ENCODE results near the gene ATP2A1.

ATP2A1 gene

DNA sequence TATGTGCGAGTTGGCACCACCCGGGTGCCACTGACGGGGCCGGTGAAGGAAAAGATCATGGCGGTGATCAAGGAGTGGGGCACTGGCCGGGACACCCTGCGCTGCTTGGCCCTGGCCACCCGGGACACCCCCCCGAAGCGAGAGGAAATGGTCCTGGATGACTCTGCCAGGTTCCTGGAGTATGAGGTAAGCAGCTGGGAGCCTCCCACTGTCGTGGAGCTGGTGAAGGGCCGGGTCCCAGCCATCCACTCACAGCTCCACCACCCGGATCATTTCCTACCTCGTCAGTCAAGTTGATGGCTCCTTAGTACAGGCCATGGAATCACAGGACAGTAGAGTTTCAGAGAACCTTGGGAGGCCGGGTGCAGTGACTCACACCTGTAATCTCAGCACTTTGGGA lies 20.0 kb downstream of the ATP2A1 start:
- Histone ChIP-seq H3K4me1 (ENCODE audit: control insufficient read depth in 1 of 2, insufficient read depth in 1 of 2, low read depth in 1 of 2, low read length in 1 of 2) (no peaks in the 10 kb centered on the region), H3K36me3 (no peaks in the 10 kb centered on the region), H3K9me3 (no peaks in the 10 kb centered on the region), H3K4me3 (ENCODE audit: low read depth in 1 of 2, low read length in 1 of 2) (no peak overlapping the region), H3K27ac (no peak overlapping the region), H3K27me3 (no peaks in the 10 kb centered on the region)
- no peak for TF ChIP-seq CTCF (IDR thresholded peaks at IDR 0.05)

- no peak for TF ChIP-seq CTCF (IDR thresholded peaks at IDR 0.05)
- no peaks in the 10 kb centered on the region for H3K9me3 ChIP-seq
Observed at GRCh38 chr16:28898942-28899341, 20.7 kb downstream of the ATP2A1 start.

DNA sequence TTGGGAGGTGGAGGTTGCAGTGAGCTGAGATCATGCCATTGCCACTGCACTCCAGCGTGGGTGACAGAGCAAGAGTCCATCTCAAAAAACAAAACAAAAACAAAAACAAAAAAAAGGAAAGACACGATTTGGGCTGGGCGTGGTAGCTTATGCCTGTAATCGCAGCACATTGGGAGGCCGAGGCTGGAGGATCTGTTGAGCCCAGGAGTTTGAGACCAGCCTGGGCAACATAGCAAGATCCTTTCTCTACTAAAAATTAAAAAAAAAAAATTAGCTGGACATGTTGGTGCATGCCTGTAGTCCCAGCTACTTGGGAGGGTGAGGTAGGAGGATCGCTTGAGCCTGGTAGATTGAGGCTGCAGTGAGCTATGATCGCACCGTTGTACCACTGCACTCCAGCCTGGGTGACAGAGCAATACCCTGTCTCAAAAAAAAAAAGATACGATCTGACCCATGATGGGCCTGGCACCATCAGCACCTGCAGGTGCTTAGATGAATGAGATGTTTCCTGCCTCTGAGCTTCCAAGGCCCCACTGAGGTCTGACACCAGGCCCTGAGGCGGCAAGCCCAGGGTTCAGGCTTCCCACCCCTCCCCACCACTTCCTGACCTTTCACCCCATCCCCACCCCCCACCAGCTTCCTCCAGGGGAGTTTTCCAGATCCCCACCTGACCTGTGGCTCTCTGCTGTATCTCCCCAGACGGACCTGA lies 21.7 kb downstream of the ATP2A1 start:
- Histone ChIP-seq H3K27me3 (no peaks in the 10 kb centered on the region), H3K9me3 (no peaks in the 10 kb centered on the region), H3K4me3 (ENCODE audit: low read depth in 1 of 2, low read length in 1 of 2) (no peak overlapping the region), H3K36me3 (peaks cover 7% of the 10 kb centered on the region), H3K4me1 (ENCODE audit: control insufficient read depth in 1 of 2, insufficient read depth in 1 of 2, low read depth in 1 of 2, low read length in 1 of 2) (no peaks in the 10 kb centered on the region), H3K27ac (no peak overlapping the region)
- no peak for TF ChIP-seq CTCF (IDR thresholded peaks at IDR 0.05)

More at GRCh38 chr16:28898942-28899341, 20.7 kb downstream of the ATP2A1 start:
- H3K27ac ChIP-seq: no peak overlapping the region
- H3K4me3 ChIP-seq (ENCODE audit: low read depth in 1 of 2, low read length in 1 of 2): no peak overlapping the region
- no peaks in the 10 kb centered on the region for H3K27me3 ChIP-seq
- H3K36me3 ChIP-seq: no peaks in the 10 kb centered on the region
- no peaks in the 10 kb centered on the region for H3K4me1 ChIP-seq (ENCODE audit: control insufficient read depth in 1 of 2, insufficient read depth in 1 of 2, low read depth in 1 of 2, low read length in 1 of 2)

DNA sequence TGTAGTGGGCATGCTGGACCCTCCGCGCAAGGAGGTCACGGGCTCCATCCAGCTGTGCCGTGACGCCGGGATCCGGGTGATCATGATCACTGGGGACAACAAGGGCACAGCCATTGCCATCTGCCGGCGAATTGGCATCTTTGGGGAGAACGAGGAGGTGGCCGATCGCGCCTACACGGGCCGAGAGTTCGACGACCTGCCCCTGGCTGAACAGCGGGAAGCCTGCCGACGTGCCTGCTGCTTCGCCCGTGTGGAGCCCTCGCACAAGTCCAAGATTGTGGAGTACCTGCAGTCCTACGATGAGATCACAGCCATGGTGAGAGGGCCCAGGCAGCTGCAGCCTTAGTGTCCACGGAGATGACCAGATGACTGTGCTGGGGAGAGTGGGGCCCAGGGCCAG lies 22.3 kb downstream of the ATP2A1 start:
- H3K4me3 ChIP-seq (ENCODE audit: low read depth in 1 of 2, low read length in 1 of 2): no peak overlapping the region
- H3K4me1 ChIP-seq (ENCODE audit: control insufficient read depth in 1 of 2, insufficient read depth in 1 of 2, low read depth in 1 of 2, low read length in 1 of 2): no peaks in the 10 kb centered on the region
- H3K36me3 ChIP-seq: peaks cover 12% of the 10 kb centered on the region
- no peaks in the 10 kb centered on the region for H3K27me3 ChIP-seq
- no peaks in the 10 kb centered on the region for H3K9me3 ChIP-seq
- no peak for TF ChIP-seq CTCF (IDR thresholded peaks at IDR 0.05)
- H3K27ac ChIP-seq: no peak overlapping the region

- Histone ChIP-seq H3K4me1 (ENCODE audit: control insufficient read depth in 1 of 2, insufficient read depth in 1 of 2, low read depth in 1 of 2, low read length in 1 of 2) (no peaks in the 10 kb centered on the region), H3K27ac (no peak overlapping the region), H3K9me3 (no peaks in the 10 kb centered on the region), H3K4me3 (ENCODE audit: low read depth in 1 of 2, low read length in 1 of 2) (no peak overlapping the region), H3K36me3 (peaks cover 18% of the 10 kb centered on the region), H3K27me3 (no peaks in the 10 kb centered on the region)
- TF ChIP-seq CTCF (IDR thresholded peaks at IDR 0.05): no peak
Observed at GRCh38 chr16:28901862-28902261, 23.6 kb downstream of the ATP2A1 start.

Measured in neutrophil (primary cell).